ENCODE results near the gene CHD2.

- TF ChIP-seq, protein P1, sequence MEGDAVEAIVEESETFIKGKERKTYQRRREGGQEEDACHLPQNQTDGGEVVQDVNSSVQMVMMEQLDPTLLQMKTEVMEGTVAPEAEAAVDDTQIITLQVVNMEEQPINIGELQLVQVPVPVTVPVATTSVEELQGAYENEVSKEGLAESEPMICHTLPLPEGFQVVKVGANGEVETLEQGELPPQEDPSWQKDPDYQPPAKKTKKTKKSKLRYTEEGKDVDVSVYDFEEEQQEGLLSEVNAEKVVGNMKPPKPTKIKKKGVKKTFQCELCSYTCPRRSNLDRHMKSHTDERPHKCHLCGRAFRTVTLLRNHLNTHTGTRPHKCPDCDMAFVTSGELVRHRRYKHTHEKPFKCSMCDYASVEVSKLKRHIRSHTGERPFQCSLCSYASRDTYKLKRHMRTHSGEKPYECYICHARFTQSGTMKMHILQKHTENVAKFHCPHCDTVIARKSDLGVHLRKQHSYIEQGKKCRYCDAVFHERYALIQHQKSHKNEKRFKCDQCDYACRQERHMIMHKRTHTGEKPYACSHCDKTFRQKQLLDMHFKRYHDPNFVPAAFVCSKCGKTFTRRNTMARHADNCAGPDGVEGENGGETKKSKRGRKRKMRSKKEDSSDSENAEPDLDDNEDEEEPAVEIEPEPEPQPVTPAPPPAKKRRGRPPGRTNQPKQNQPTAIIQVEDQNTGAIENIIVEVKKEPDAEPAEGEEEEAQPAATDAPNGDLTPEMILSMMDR (IDR thresholded peaks at IDR 0.05) = no peak
- no peak for TF ChIP-seq POLR2A (IDR thresholded peaks at IDR 0.05)
Observed at GRCh38 chr15:92962914-92963313, 62.8 kb downstream of the CHD2 start.

Measured in thyroid gland (tissue), 4 donors.